Hepatocyte (in vitro differentiated cells): ENCODE results near the gene C12orf75.

Experiments
- EZH2phosphoT487 ChIP-seq: fragments of 200-600 bp; sonication (generic); IDR thresholded peaks from one replicate; pipeline ENCODE4 v1.6.1; 2018; ENCODE audit warnings: antibody characterized with exemption, mild to moderate bottlenecking, low read depth, moderate library complexity; ENCODE audit not compliant: unreplicated experiment, severe bottlenecking
- TF ChIP-seq, protein P1 (sequence below): fragments of 200-600 bp; sonication (generic); IDR thresholded peaks from 2 replicates; pipeline ENCODE4 v1.5.1; 2016; ENCODE audit warnings: antibody characterized with exemption, mild to moderate bottlenecking; ENCODE audit not compliant: poor library complexity

DNA sequence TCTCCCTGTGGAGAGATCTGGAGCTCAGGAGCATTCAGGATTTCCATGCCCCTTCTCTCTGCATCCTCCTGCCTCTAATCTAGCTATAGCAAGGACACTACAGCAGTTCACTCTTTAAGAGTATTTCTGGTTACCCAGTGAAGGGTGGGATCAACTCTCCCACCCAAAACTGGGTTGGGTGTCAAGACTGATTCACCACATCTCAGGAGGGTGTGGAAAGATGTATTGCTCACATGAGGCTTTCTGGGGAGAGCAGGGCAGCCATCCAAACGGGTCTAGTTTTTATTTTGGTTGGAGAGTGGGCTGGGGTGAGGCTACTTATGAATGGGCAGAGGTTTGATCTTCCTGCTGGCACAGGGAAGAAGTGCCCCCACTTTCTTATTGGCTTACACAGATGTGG lies 18.6 kb downstream of the C12orf75 start:
- TF ChIP-seq, protein P1, sequence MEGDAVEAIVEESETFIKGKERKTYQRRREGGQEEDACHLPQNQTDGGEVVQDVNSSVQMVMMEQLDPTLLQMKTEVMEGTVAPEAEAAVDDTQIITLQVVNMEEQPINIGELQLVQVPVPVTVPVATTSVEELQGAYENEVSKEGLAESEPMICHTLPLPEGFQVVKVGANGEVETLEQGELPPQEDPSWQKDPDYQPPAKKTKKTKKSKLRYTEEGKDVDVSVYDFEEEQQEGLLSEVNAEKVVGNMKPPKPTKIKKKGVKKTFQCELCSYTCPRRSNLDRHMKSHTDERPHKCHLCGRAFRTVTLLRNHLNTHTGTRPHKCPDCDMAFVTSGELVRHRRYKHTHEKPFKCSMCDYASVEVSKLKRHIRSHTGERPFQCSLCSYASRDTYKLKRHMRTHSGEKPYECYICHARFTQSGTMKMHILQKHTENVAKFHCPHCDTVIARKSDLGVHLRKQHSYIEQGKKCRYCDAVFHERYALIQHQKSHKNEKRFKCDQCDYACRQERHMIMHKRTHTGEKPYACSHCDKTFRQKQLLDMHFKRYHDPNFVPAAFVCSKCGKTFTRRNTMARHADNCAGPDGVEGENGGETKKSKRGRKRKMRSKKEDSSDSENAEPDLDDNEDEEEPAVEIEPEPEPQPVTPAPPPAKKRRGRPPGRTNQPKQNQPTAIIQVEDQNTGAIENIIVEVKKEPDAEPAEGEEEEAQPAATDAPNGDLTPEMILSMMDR = no peak
- TF ChIP-seq EZH2phosphoT487 = no peak
